ENCODE results near the gene KLHL22.

DNA sequence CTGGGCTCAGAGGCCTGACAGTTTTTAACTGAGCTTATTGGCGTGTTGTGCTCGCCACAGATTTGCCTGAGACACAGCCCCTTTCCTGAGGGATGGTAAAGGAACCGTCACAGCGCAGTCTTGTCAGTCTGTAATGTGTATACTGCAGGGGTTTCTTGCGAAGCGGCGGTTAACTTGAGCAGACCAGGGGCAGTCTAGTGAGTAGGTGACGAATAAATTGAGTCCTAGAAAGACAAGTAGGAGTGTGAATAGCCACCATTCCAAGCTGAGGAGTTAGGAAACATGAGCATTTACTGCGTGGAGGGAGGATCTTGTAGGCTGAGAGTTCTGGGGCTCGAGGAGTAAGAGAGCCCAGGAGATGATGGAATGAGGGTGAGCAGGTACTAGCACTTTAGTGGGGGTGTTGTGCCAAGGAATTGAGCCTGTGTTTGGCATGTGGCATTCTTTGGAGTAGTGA, 13.2 kb upstream of the KLHL22 start:
- TF ChIP-seq POLR2A (IDR thresholded peaks at IDR 0.05; ENCODE audit: low read depth, low read length) (no peak), POU2F2 (IDR thresholded peaks at IDR 0.05; ENCODE audit: low read depth, low read length) (no peak), TAF1 (IDR thresholded peaks at IDR 0.05; ENCODE audit: low read depth, low read length) (no peak), POLR2AphosphoS5 (IDR thresholded peaks at IDR 0.05; ENCODE audit: low read depth, low read length) (no peak), SPI1 (IDR thresholded peaks at IDR 0.05; ENCODE audit: low read depth, low read length) (no peak), PAX5 (IDR thresholded peaks at IDR 0.05; ENCODE audit: insufficient read depth, low read length, severe bottlenecking) (no peak)
